DOHH2 (cell line): Measurements from ENCODE around the gene MISP.

Source experiments
- H3F3A ChIP-seq: fragments of 200-600 bp; sonication (generic), shearing (Covaris generic); 2 replicates; pipeline ENCODE4 v1.6.0; 2016; ENCODE audit warnings: antibody characterized with exemption, mild to moderate bottlenecking; ENCODE audit not compliant: control insufficient read depth, insufficient read depth
- H3K27ac ChIP-seq: fragments of 200-600 bp; sonication (generic); 2 replicates; pipeline ENCODE4 v1.5.1; 2014; ENCODE audit warnings: low read depth, mild to moderate bottlenecking, low read length, moderate library complexity
- H3K27me3 ChIP-seq: fragments of 200-600 bp; sonication (generic); 2 replicates; pipeline ENCODE4 v1.6.1; 2014; ENCODE audit warnings: mild to moderate bottlenecking, low read length, mixed read lengths; ENCODE audit not compliant: control insufficient read depth
- H3K36me3 ChIP-seq: fragments of 200-600 bp; sonication (generic); 2 replicates; pipeline ENCODE4 v1.6.1; 2014; ENCODE audit warnings: mild to moderate bottlenecking, low read length, moderate library complexity, mixed read lengths; ENCODE audit not compliant: control insufficient read depth
- H3K4me1 ChIP-seq: fragments of 200-600 bp; sonication (generic); 2 replicates; pipeline ENCODE4 v1.6.1; 2014; ENCODE audit warnings: mild to moderate bottlenecking, low read length, mixed read lengths; ENCODE audit not compliant: control insufficient read depth
- H3K4me2 ChIP-seq: fragments of 200-600 bp; sonication (generic); 2 replicates; pipeline ENCODE4 v1.6.0; 2014; ENCODE audit warnings: mild to moderate bottlenecking, low read length, moderate library complexity
- H3K4me3 ChIP-seq: fragments of 200-600 bp; sonication (generic); 2 replicates; pipeline ENCODE4 v1.5.1; 2014; ENCODE audit warnings: mild to moderate bottlenecking, low read length, mixed read lengths
- H3K79me2 ChIP-seq: fragments of 200-600 bp; sonication (generic); 2 replicates; pipeline ENCODE4 v1.6.1; 2014; ENCODE audit warnings: mild to moderate bottlenecking, low read length, mixed read lengths; ENCODE audit not compliant: control insufficient read depth
- H3K9me2 ChIP-seq: fragments of 200-600 bp; sonication (generic); replicated peaks from 2 replicates; pipeline ENCODE4 v1.6.1; 2014; ENCODE audit warnings: mild to moderate bottlenecking, low read length, mixed read lengths; ENCODE audit not compliant: control insufficient read depth
- H3K9me3 ChIP-seq: fragments of 200-600 bp; sonication (generic); 2 replicates; pipeline ENCODE4 v1.6.1; 2014; ENCODE audit warnings: antibody characterized with exemption, low read length, mixed read lengths; ENCODE audit not compliant: control insufficient read depth, insufficient read depth
- H4K20me1 ChIP-seq: fragments of 200-600 bp; sonication (generic); 2 replicates; pipeline ENCODE4 v1.6.0; 2014; ENCODE audit warnings: low read depth, mild to moderate bottlenecking, antibody characterized with exemption, low read length, moderate library complexity; ENCODE audit not compliant: control insufficient read depth, insufficient read depth
- EZH2phosphoT487 ChIP-seq: fragments of 200-600 bp; sonication (generic); IDR thresholded peaks from 2 replicates; pipeline ENCODE4 v1.6.1; 2017; ENCODE audit warnings: borderline replicate concordance, mild to moderate bottlenecking, antibody characterized with exemption, low read length, moderate library complexity, mixed read lengths
- TF ChIP-seq, protein P1 (sequence below): fragments of 200-600 bp; sonication (generic); IDR thresholded peaks from one replicate; pipeline ENCODE4 v1.5.1; 2014; ENCODE audit warnings: antibody characterized with exemption, mild to moderate bottlenecking, low read depth, low read length; ENCODE audit not compliant: poor library complexity, severe bottlenecking

The MISP gene

DNA sequence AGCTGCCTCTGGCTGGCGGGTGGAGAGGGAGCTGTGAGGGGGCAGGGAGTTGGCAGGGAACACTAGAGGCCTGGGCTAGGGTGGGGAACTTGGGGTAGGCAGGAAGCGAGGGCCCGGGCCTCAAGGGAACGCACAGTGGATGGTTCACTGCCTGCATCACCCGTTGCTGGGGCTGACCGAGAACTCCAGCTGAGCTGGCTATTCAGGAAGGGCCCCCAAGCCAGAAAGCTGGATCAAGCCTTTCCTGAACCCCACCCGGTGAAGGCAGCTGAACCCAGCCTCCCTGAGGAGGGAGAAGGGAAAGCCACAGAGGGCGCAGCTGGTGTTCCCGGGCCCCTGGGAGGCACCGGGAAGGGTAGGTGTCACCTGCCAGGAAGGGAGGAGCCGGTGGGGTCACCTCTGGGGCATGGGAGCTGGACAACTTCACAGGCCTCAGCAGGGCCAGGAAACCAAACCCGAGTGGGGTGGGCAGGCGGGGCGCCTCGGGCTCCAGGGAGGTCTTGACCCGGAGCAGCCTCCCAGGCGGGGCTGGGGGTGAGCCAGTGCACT is 28.3 kb upstream of the MISP start:
- Histone ChIP-seq H3K4me3 (no peak overlapping the region), H3K9me3 (no peaks in the 10 kb centered on the region), H3K27me3 (peaks cover 12% of the 10 kb centered on the region), H3K79me2 (no peaks in the 10 kb centered on the region), H3K36me3 (no peaks in the 10 kb centered on the region), H3K4me2 (peak overlapping the region; percentile 37), H4K20me1 (no peaks in the 10 kb centered on the region), H3K9me2 (no peaks in the 10 kb centered on the region), H3F3A (no peaks in the 10 kb centered on the region), H3K27ac (no peak overlapping the region), H3K4me1 (peaks cover 12% of the 10 kb centered on the region)
- TF ChIP-seq, protein P1, sequence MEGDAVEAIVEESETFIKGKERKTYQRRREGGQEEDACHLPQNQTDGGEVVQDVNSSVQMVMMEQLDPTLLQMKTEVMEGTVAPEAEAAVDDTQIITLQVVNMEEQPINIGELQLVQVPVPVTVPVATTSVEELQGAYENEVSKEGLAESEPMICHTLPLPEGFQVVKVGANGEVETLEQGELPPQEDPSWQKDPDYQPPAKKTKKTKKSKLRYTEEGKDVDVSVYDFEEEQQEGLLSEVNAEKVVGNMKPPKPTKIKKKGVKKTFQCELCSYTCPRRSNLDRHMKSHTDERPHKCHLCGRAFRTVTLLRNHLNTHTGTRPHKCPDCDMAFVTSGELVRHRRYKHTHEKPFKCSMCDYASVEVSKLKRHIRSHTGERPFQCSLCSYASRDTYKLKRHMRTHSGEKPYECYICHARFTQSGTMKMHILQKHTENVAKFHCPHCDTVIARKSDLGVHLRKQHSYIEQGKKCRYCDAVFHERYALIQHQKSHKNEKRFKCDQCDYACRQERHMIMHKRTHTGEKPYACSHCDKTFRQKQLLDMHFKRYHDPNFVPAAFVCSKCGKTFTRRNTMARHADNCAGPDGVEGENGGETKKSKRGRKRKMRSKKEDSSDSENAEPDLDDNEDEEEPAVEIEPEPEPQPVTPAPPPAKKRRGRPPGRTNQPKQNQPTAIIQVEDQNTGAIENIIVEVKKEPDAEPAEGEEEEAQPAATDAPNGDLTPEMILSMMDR, result no peak
- no peak for TF ChIP-seq EZH2phosphoT487

DNA sequence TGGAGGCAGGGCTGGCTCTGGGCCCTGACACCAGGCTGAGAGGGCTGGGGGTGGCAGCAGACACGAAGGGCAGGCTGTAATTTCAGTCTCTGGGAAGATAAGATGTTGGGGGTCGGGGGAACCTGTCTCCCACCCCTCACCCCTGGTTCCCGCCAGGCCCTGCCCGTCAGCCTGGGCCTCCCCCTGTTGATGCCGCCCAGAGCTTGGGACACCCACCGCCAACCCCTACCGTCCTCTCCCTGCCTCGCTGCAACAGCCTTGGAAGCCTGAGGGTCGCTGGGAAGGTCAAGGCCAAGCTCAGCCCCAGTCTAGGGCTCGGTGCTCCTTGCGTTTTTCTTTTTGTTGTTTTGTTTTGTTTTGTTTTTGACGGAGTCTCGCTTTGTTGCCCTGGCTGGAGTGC is 27.7 kb upstream of the MISP start:
- Histone ChIP-seq H3F3A (no peaks in the 10 kb centered on the region), H3K27ac (no peak overlapping the region), H3K9me2 (no peaks in the 10 kb centered on the region), H3K4me3 (no peak overlapping the region), H3K4me1 (peaks cover 12% of the 10 kb centered on the region), H4K20me1 (no peaks in the 10 kb centered on the region), H3K79me2 (no peaks in the 10 kb centered on the region), H3K9me3 (no peaks in the 10 kb centered on the region), H3K4me2 (peak overlapping the region; percentile 37; the same call in 1 of the 2 replicates), H3K27me3 (peaks cover 12% of the 10 kb centered on the region), H3K36me3 (no peaks in the 10 kb centered on the region)
- TF ChIP-seq EZH2phosphoT487, result no peak
- TF ChIP-seq, protein P1, result no peak

DNA sequence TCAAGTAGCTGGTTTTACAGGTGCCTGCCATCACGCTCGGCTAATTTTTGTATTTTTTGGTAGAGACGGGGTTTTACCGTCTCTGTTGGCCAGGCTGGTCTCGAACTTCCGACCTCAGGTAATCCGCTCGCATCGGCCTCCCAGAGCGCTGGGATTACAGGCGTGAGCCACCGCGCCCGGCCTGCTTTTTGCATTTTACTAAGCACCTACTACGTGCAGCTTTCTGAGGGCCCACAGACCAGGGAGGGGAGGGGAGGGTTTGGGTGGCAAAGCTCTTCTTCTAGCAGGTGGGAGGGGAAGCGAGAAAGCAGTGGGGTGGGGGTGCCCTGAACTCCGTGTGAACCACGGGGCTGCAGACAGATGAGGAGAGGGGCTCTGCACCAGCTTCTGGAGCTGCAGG is 27.2 kb upstream of the MISP start:
- no peaks in the 10 kb centered on the region for H4K20me1 ChIP-seq
- no peak overlapping the region for H3K4me3 ChIP-seq
- H3K27me3 ChIP-seq, result peaks cover 12% of the 10 kb centered on the region
- no peaks in the 10 kb centered on the region for H3K9me2 ChIP-seq
- H3K27ac ChIP-seq, result no peak overlapping the region
- no peaks in the 10 kb centered on the region for H3K36me3 ChIP-seq
- H3K9me3 ChIP-seq, result no peaks in the 10 kb centered on the region
- no peaks in the 10 kb centered on the region for H3K79me2 ChIP-seq
- TF ChIP-seq, protein P1, result no peak
- no peak for TF ChIP-seq EZH2phosphoT487
- H3K4me2 ChIP-seq, result no peak overlapping the region
- H3F3A ChIP-seq, result no peaks in the 10 kb centered on the region
- peaks cover 12% of the 10 kb centered on the region for H3K4me1 ChIP-seq
